ENCODE measurements around the gene PRSS12.
A peak's percentile ranks its signal among the peaks of the same experiment; 100 is the strongest.
"Not testable (repeated sequence)": the region's sequence is repeated elsewhere in the genome, so short reads cannot be mapped to it uniquely, and the experiment has no call there.

The PRSS12 gene

GRCh38 chr4:118314221-118314620, 38.6 kb downstream of the PRSS12 start:
- no peak overlapping the region for H3K4ac ChIP-seq (ENCODE audit: low read depth, low read length)
- H3K4me3 ChIP-seq (ENCODE audit: low read length): no peak overlapping the region
- no peaks in the 10 kb centered on the region for H3K79me2 ChIP-seq (ENCODE audit: control insufficient read depth, insufficient read depth, low read length)
- H3K36me3 ChIP-seq (ENCODE audit: control insufficient read depth, insufficient read depth, low read length): no peaks in the 10 kb centered on the region
- H3K27me3 ChIP-seq (ENCODE audit: insufficient read depth, low read length, poor library complexity): no peaks in the 10 kb centered on the region
- no peak overlapping the region for H3K23ac ChIP-seq (ENCODE audit: low read length)
- no peak overlapping the region for H2BK5ac ChIP-seq (ENCODE audit: low read length)
- H3K4me2 ChIP-seq (ENCODE audit: low read length): no peak overlapping the region
- H3K56ac ChIP-seq (ENCODE audit: low read length): no peak overlapping the region
- H4K8ac ChIP-seq (ENCODE audit: low read depth, low read length): no peak overlapping the region
- no peak overlapping the region for H3K27ac ChIP-seq (ENCODE audit: low read depth, low read length)
- no peak for DNase-seq
- H2BK15ac ChIP-seq (replicated peaks; ENCODE audit: low read depth): no peak overlapping the region
- H3K9ac ChIP-seq (ENCODE audit: low read length): no peak overlapping the region
- H3K4me1 ChIP-seq (ENCODE audit: control insufficient read depth, low read depth, low read length): no peaks in the 10 kb centered on the region
- no peaks in the 10 kb centered on the region for H3K79me1 ChIP-seq (ENCODE audit: low read length)
- H2BK120ac ChIP-seq (ENCODE audit: low read depth, low read length): no peak overlapping the region
- H2AK5ac ChIP-seq (ENCODE audit: low read length): no peak overlapping the region
- H4K5ac ChIP-seq (ENCODE audit: low read length): no peak overlapping the region
- no peak overlapping the region for H3K18ac ChIP-seq (ENCODE audit: low read length)
- no CpG with 5 or more reads among the region's 2 CpGs for WGBS (ENCODE audit: extremely low coverage, insufficient coverage, low lambda C conversion rate)

- Histone ChIP-seq H4K5ac (ENCODE audit: low read length) (no peak overlapping the region), H2AK5ac (ENCODE audit: low read length) (no peak overlapping the region), H3K9ac (ENCODE audit: low read length) (no peak overlapping the region), H3K23ac (ENCODE audit: low read length) (no peak overlapping the region), H3K79me1 (ENCODE audit: low read length) (no peaks in the 10 kb centered on the region), H3K4me1 (ENCODE audit: control insufficient read depth, low read depth, low read length) (no peaks in the 10 kb centered on the region), H3K27ac (ENCODE audit: low read depth, low read length) (no peak overlapping the region), H3K36me3 (ENCODE audit: control insufficient read depth, insufficient read depth, low read length) (no peaks in the 10 kb centered on the region), H2BK120ac (ENCODE audit: low read depth, low read length) (no peak overlapping the region), H4K8ac (ENCODE audit: low read depth, low read length) (no peak overlapping the region), H3K4ac (ENCODE audit: low read depth, low read length) (no peak overlapping the region), H2BK5ac (ENCODE audit: low read length) (no peak overlapping the region), H3K4me3 (ENCODE audit: low read length) (no peak overlapping the region), H3K4me2 (ENCODE audit: low read length) (no peak overlapping the region), H2BK15ac (replicated peaks; ENCODE audit: low read depth) (no peak overlapping the region), H3K18ac (ENCODE audit: low read length) (no peak overlapping the region), H3K27me3 (ENCODE audit: insufficient read depth, low read length, poor library complexity) (no peaks in the 10 kb centered on the region), H3K79me2 (ENCODE audit: control insufficient read depth, insufficient read depth, low read length) (no peaks in the 10 kb centered on the region), H3K56ac (ENCODE audit: low read length) (no peak overlapping the region)
- DNase-seq: peak; percentile 23
- no CpG with 5 or more reads among the region's 6 CpGs for WGBS (ENCODE audit: extremely low coverage, insufficient coverage, low lambda C conversion rate)
These were observed 39.7 kb downstream of the PRSS12 start for GRCh38 chr4:118313098-118313497.

- Histone ChIP-seq H3K79me1 (ENCODE audit: low read length) (no peaks in the 10 kb centered on the region), H3K36me3 (ENCODE audit: control insufficient read depth, insufficient read depth, low read length) (no peaks in the 10 kb centered on the region), H3K9ac (ENCODE audit: low read length) (no peak overlapping the region), H3K4me1 (ENCODE audit: control insufficient read depth, low read depth, low read length) (no peaks in the 10 kb centered on the region), H3K4me3 (ENCODE audit: low read length) (no peak overlapping the region), H3K4me2 (ENCODE audit: low read length) (no peak overlapping the region), H2BK15ac (replicated peaks; ENCODE audit: low read depth) (no peak overlapping the region), H4K5ac (ENCODE audit: low read length) (no peak overlapping the region), H3K27me3 (ENCODE audit: insufficient read depth, low read length, poor library complexity) (no peaks in the 10 kb centered on the region), H3K4ac (ENCODE audit: low read depth, low read length) (no peak overlapping the region), H4K8ac (ENCODE audit: low read depth, low read length) (no peak overlapping the region), H3K79me2 (ENCODE audit: control insufficient read depth, insufficient read depth, low read length) (no peaks in the 10 kb centered on the region), H3K23ac (ENCODE audit: low read length) (no peak overlapping the region), H3K18ac (ENCODE audit: low read length) (no peak overlapping the region), H3K27ac (ENCODE audit: low read depth, low read length) (no peak overlapping the region), H2AK5ac (ENCODE audit: low read length) (no peak overlapping the region), H2BK5ac (ENCODE audit: low read length) (no peak overlapping the region), H2BK120ac (ENCODE audit: low read depth, low read length) (no peak overlapping the region), H3K56ac (ENCODE audit: low read length) (no peak overlapping the region)
- DNase-seq: no peak
- WGBS (ENCODE audit: extremely low coverage, insufficient coverage, low lambda C conversion rate): no CpG with 5 or more reads among the region's 4 CpGs
These were observed 44.3 kb downstream of the PRSS12 start for GRCh38 chr4:118308306-118309030.

GRCh38 chr4:118307643-118308042, 45.2 kb downstream of the PRSS12 start:
- H2BK5ac ChIP-seq (ENCODE audit: low read length): no peak overlapping the region
- H3K4ac ChIP-seq (ENCODE audit: low read depth, low read length): no peak overlapping the region
- no peaks in the 10 kb centered on the region for H3K4me1 ChIP-seq (ENCODE audit: control insufficient read depth, low read depth, low read length)
- H4K8ac ChIP-seq (ENCODE audit: low read depth, low read length): no peak overlapping the region
- no peak overlapping the region for H2AK5ac ChIP-seq (ENCODE audit: low read length)
- H3K79me2 ChIP-seq (ENCODE audit: control insufficient read depth, insufficient read depth, low read length): no peaks in the 10 kb centered on the region
- no peak overlapping the region for H3K56ac ChIP-seq (ENCODE audit: low read length)
- no peak overlapping the region for H3K27ac ChIP-seq (ENCODE audit: low read depth, low read length)
- H2BK120ac ChIP-seq (ENCODE audit: low read depth, low read length): no peak overlapping the region
- H3K4me2 ChIP-seq (ENCODE audit: low read length): no peak overlapping the region
- H3K23ac ChIP-seq (ENCODE audit: low read length): no peak overlapping the region
- H3K36me3 ChIP-seq (ENCODE audit: control insufficient read depth, insufficient read depth, low read length): no peaks in the 10 kb centered on the region
- H3K18ac ChIP-seq (ENCODE audit: low read length): no peak overlapping the region
- no peak overlapping the region for H4K5ac ChIP-seq (ENCODE audit: low read length)
- no CpG with 5 or more reads among the region's 2 CpGs for WGBS (ENCODE audit: extremely low coverage, insufficient coverage, low lambda C conversion rate)
- H3K9ac ChIP-seq (ENCODE audit: low read length): no peak overlapping the region
- H2BK15ac ChIP-seq (replicated peaks; ENCODE audit: low read depth): no peak overlapping the region
- no peak for DNase-seq
- no peak overlapping the region for H3K4me3 ChIP-seq (ENCODE audit: low read length)
- no peaks in the 10 kb centered on the region for H3K79me1 ChIP-seq (ENCODE audit: low read length)
- no peaks in the 10 kb centered on the region for H3K27me3 ChIP-seq (ENCODE audit: insufficient read depth, low read length, poor library complexity)

- not testable (repeated sequence) for H3K4me1 ChIP-seq (ENCODE audit: control insufficient read depth, low read depth, low read length); H3K4me3 ChIP-seq (ENCODE audit: low read length); H3K56ac ChIP-seq (ENCODE audit: low read length); H3K9ac ChIP-seq (ENCODE audit: low read length); H2BK5ac ChIP-seq (ENCODE audit: low read length); H3K27me3 ChIP-seq (ENCODE audit: insufficient read depth, low read length, poor library complexity); H4K8ac ChIP-seq (ENCODE audit: low read depth, low read length); H4K5ac ChIP-seq (ENCODE audit: low read length); H3K4me2 ChIP-seq (ENCODE audit: low read length); H3K79me2 ChIP-seq (ENCODE audit: control insufficient read depth, insufficient read depth, low read length); H2BK15ac ChIP-seq (replicated peaks; ENCODE audit: low read depth); H3K27ac ChIP-seq (ENCODE audit: low read depth, low read length); H3K23ac ChIP-seq (ENCODE audit: low read length); H3K36me3 ChIP-seq (ENCODE audit: control insufficient read depth, insufficient read depth, low read length); H2AK5ac ChIP-seq (ENCODE audit: low read length); H3K79me1 ChIP-seq (ENCODE audit: low read length); H3K4ac ChIP-seq (ENCODE audit: low read depth, low read length); H3K18ac ChIP-seq (ENCODE audit: low read length); H2BK120ac ChIP-seq (ENCODE audit: low read depth, low read length); DNase-seq
- WGBS (ENCODE audit: extremely low coverage, insufficient coverage, low lambda C conversion rate): no CpG with 5 or more reads among the region's 6 CpGs
These were observed 53.2 kb downstream of the PRSS12 start for GRCh38 chr4:118299619-118300018.

GRCh38 chr4:118296729-118297128, 56.1 kb downstream of the PRSS12 start:
- H3K4me2 ChIP-seq (ENCODE audit: low read length): no peak overlapping the region
- no peak overlapping the region for H2BK15ac ChIP-seq (replicated peaks; ENCODE audit: low read depth)
- H3K79me1 ChIP-seq (ENCODE audit: low read length): no peaks in the 10 kb centered on the region
- no peaks in the 10 kb centered on the region for H3K36me3 ChIP-seq (ENCODE audit: control insufficient read depth, insufficient read depth, low read length)
- no peaks in the 10 kb centered on the region for H3K27me3 ChIP-seq (ENCODE audit: insufficient read depth, low read length, poor library complexity)
- no peak overlapping the region for H4K5ac ChIP-seq (ENCODE audit: low read length)
- no peak overlapping the region for H3K4ac ChIP-seq (ENCODE audit: low read depth, low read length)
- DNase-seq: no peak
- H2BK120ac ChIP-seq (ENCODE audit: low read depth, low read length): no peak overlapping the region
- H2BK5ac ChIP-seq (ENCODE audit: low read length): no peak overlapping the region
- no peaks in the 10 kb centered on the region for H3K4me1 ChIP-seq (ENCODE audit: control insufficient read depth, low read depth, low read length)
- no peak overlapping the region for H3K56ac ChIP-seq (ENCODE audit: low read length)
- no peaks in the 10 kb centered on the region for H3K79me2 ChIP-seq (ENCODE audit: control insufficient read depth, insufficient read depth, low read length)
- H3K23ac ChIP-seq (ENCODE audit: low read length): no peak overlapping the region
- H4K8ac ChIP-seq (ENCODE audit: low read depth, low read length): no peak overlapping the region
- no peak overlapping the region for H2AK5ac ChIP-seq (ENCODE audit: low read length)
- WGBS (ENCODE audit: extremely low coverage, insufficient coverage, low lambda C conversion rate): no CpG with 5 or more reads among the region's 1 CpG
- H3K9ac ChIP-seq (ENCODE audit: low read length): no peak overlapping the region
- H3K4me3 ChIP-seq (ENCODE audit: low read length): no peak overlapping the region
- H3K18ac ChIP-seq (ENCODE audit: low read length): no peak overlapping the region
- H3K27ac ChIP-seq (ENCODE audit: low read depth, low read length): no peak overlapping the region
